CD4-positive, alpha-beta memory T cell (primary cell): Measurements from ENCODE around the gene ERBB4. TPM values are rescaled to one million over a fixed set of nuclear protein-coding genes. Genes with fewer than 3 reads are reported as not detected.

Source experiments
- CTCF ChIA-PET: fragments of 350-600 bp; sonication (Branson Sonifier 250); formaldehyde crosslinking; loops from one replicate; lab custom pipeline; 2021; ENCODE audit warnings: inconsistent platforms; ENCODE audit not compliant: partially characterized antibody; lab: Charles Lee
- POLR2A ChIA-PET: fragments of 350-600 bp; sonication (Branson Sonifier 250); formaldehyde crosslinking; loops from one replicate; lab custom pipeline; 2021; ENCODE audit not compliant: partially characterized antibody; lab: Charles Lee
- DNase-seq, 5 donors: peaks; one replicate each; pipeline versions ENCODE4 v3.0.0 to v3.0.0-alpha.2; 2020 to 2022; ENCODE audit warnings: mixed read lengths in 1 of 5
- H3K27ac ChIP-seq: one replicate; pipeline ENCODE4 v1.7.0; 2013; ENCODE audit warnings: low read depth, low read length
- H3K27me3 ChIP-seq: 2 replicates; pipeline ENCODE4 v1.7.0; 2013; ENCODE audit warnings: mild to moderate bottlenecking, low read length, moderate library complexity; ENCODE audit not compliant: insufficient read depth
- H3K36me3 ChIP-seq: 2 replicates; pipeline ENCODE4 v1.7.0; 2013; ENCODE audit warnings: mild to moderate bottlenecking, low read length, moderate library complexity; ENCODE audit not compliant: insufficient read depth
- H3K4me1 ChIP-seq: 2 replicates; pipeline ENCODE4 v1.7.0; 2013; ENCODE audit warnings: mild to moderate bottlenecking, low read length, moderate library complexity; ENCODE audit not compliant: insufficient read depth
- H3K4me3 ChIP-seq, 2 donors: one replicate each; pipeline ENCODE4 v1.7.0; 2013; ENCODE audit warnings: low read length in 2 of 2, mild to moderate bottlenecking in 1 of 2
- H3K9me3 ChIP-seq, 2 donors: one replicate each; pipeline ENCODE4 v1.7.0; 2013; ENCODE audit warnings: low read length in 2 of 2, control low read depth in 1 of 2; ENCODE audit not compliant: control insufficient read depth in 1 of 2
- H3K27ac Mint-ChIP-seq, 7 donors: one replicate each; pipeline ENCODE4 v1.8.0; 2020 to 2021; ENCODE audit warnings: mixed read lengths in 7 of 7, mild to moderate bottlenecking in 6 of 7, inconsistent platforms in 3 of 7, moderate library complexity in 3 of 7
- H3K27me3 Mint-ChIP-seq, 2 donors: one replicate each; pipeline ENCODE4 v1.8.0; 2020 to 2021; ENCODE audit warnings: mixed read lengths in 2 of 2
- H3K36me3 Mint-ChIP-seq, 2 donors: one replicate each; pipeline ENCODE4 v1.8.0; 2020 to 2021; ENCODE audit warnings: mixed read lengths in 2 of 2, inconsistent platforms in 1 of 2, mild to moderate bottlenecking in 1 of 2
- H3K4me1 Mint-ChIP-seq, 4 donors: one replicate each; pipeline ENCODE4 v1.8.0; 2020 to 2021; ENCODE audit warnings: mixed read lengths in 4 of 4, mild to moderate bottlenecking in 1 of 4
- H3K4me3 Mint-ChIP-seq, 8 donors: one replicate each; pipeline ENCODE4 v1.8.0; 2020 to 2021; ENCODE audit warnings: mixed read lengths in 8 of 8, mild to moderate bottlenecking in 7 of 8, moderate library complexity in 6 of 8, inconsistent platforms in 3 of 8
- H3K9me3 Mint-ChIP-seq, 8 donors: one replicate each; pipeline ENCODE4 v1.8.0; 2020 to 2021; ENCODE audit warnings: mixed read lengths in 8 of 8, mild to moderate bottlenecking in 5 of 8, inconsistent platforms in 3 of 8, moderate library complexity in 1 of 8
- intact Hi-C: fragments of 100-400 bp; cut with micrococcal nuclease; formaldehyde crosslinking; loops from one replicate; pipeline ENCODE4 v1.15.1; 2023
- polyA plus RNA-seq, 2 donors: library from polyadenylated mRNA; unstranded; fragments of 300-500 nt; fragmentation: Illumina TruSeq; gene quantifications; one replicate each; pipeline ENCODE4 v1.2.3, GENCODE V29; 2021
- total RNA-seq, 2 experiments: library from RNA; stranded (reverse); gene quantifications; one replicate each; pipeline ENCODE4 v1.2.3, GENCODE V29; 2021

Gene ERBB4
- total and polyA plus RNA-seq, 4 experiments from 2014 or later: not detected

GRCh38 chr2:212387146-212387545 lies 151.5 kb downstream of the ERBB4 start:
- Mint-ChIP-seq H3K9me3 (peaks cover 0 to 3% (median 0%) of the 10 kb centered on the region in 8 donors), H3K4me1 (no peaks in the 10 kb centered on the region), H3K36me3 (no peaks in the 10 kb centered on the region), H3K4me3 (no peak overlapping the region), H3K27me3 (no peaks in the 10 kb centered on the region), H3K27ac (no peak overlapping the region)
- intact Hi-C loops: no loop called here
- Histone ChIP-seq H3K4me1 (no peaks in the 10 kb centered on the region), H3K27me3 (no peaks in the 10 kb centered on the region), H3K9me3 (no peaks in the 10 kb centered on the region), H3K36me3 (no peaks in the 10 kb centered on the region), H3K4me3 (no peak overlapping the region), H3K27ac (no peak overlapping the region)
- no peak for DNase-seq
- CTCF ChIA-PET: no interaction called here
- POLR2A ChIA-PET: no interaction called here

DNA sequence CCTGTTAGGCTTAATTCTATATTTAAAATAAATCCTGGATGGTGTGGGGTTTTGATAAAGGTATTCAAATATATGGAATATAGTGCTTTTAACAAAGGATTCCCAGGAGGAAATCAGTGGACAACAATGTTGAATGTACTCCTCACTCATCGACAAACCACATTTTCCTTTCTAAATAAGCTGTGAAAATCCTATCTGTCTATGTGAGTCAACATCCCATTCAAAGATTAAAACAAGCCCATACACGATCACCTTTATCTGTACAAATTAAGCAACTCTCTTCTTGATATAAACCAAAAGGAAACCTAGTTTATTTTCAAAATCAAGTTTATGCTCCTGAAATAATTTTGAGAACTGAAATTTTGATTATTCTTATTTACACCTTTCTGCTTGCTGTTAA lies 153.4 kb downstream of the ERBB4 start:
- no peak overlapping the region for H3K27ac Mint-ChIP-seq
- no peaks in the 10 kb centered on the region for H3K4me1 Mint-ChIP-seq
- no peak for DNase-seq
- Histone ChIP-seq H3K4me3 (no peak overlapping the region), H3K36me3 (no peaks in the 10 kb centered on the region), H3K27ac (no peak overlapping the region), H3K27me3 (no peaks in the 10 kb centered on the region), H3K9me3 (no peaks in the 10 kb centered on the region), H3K4me1 (no peaks in the 10 kb centered on the region)
- no peak overlapping the region for H3K4me3 Mint-ChIP-seq
- POLR2A ChIA-PET: no interaction called here
- H3K36me3 Mint-ChIP-seq: no peaks in the 10 kb centered on the region
- H3K9me3 Mint-ChIP-seq: peaks cover 0 to 3% (median 0%) of the 10 kb centered on the region in 8 donors
- H3K27me3 Mint-ChIP-seq: no peaks in the 10 kb centered on the region
- CTCF ChIA-PET: no interaction called here
- intact Hi-C loops: no loop called here

DNA sequence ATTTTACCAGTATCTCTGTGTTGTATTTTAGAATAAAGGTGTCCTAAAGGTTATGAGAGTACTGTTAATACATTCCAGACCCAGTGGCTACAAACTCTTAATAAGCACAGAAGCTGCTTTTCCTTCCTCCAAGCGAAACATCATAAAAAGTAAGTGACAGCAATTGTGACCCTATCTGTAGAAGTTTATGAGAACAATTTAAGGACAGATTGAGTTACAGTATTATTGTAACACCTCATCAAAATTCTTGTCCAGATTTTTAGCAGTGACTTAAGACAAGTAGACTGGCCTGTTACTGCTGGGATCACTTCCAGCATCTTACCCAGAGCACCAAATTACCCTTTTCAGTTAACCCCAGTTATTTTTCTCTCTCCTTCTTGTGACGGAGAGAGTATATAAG lies 154.6 kb downstream of the ERBB4 start:
- ChIA-PET CTCF (no interaction called here), POLR2A (no interaction called here)
- Histone ChIP-seq H3K36me3 (no peaks in the 10 kb centered on the region), H3K27me3 (no peaks in the 10 kb centered on the region), H3K9me3 (no peaks in the 10 kb centered on the region), H3K4me1 (no peaks in the 10 kb centered on the region), H3K27ac (no peak overlapping the region), H3K4me3 (no peak overlapping the region)
- no peak for DNase-seq
- no peaks in the 10 kb centered on the region for H3K27me3 Mint-ChIP-seq
- intact Hi-C loops: no loop called here
- no peaks in the 10 kb centered on the region for H3K36me3 Mint-ChIP-seq
- no peaks in the 10 kb centered on the region for H3K4me1 Mint-ChIP-seq
- H3K4me3 Mint-ChIP-seq: no peak overlapping the region
- peaks cover 0 to 3% (median 0%) of the 10 kb centered on the region in 8 donors for H3K9me3 Mint-ChIP-seq
- H3K27ac Mint-ChIP-seq: no peak overlapping the region

- no peaks in the 10 kb centered on the region for H3K36me3 Mint-ChIP-seq
- ChIA-PET CTCF (no interaction called here), POLR2A (no interaction called here)
- H3K36me3 ChIP-seq: no peaks in the 10 kb centered on the region
- H3K9me3 ChIP-seq: no peaks in the 10 kb centered on the region
- no peaks in the 10 kb centered on the region for H3K27me3 Mint-ChIP-seq
- H3K4me1 ChIP-seq: no peaks in the 10 kb centered on the region
- H3K4me3 Mint-ChIP-seq: no peak overlapping the region
- intact Hi-C loops: no loop called here
- H3K4me3 ChIP-seq: no peak overlapping the region
- H3K27ac Mint-ChIP-seq: no peak overlapping the region
- H3K27ac ChIP-seq: no peak overlapping the region
- DNase-seq: no peak
- no peaks in the 10 kb centered on the region for H3K27me3 ChIP-seq
- peaks cover 0 to 4% (median 0%) of the 10 kb centered on the region in 8 donors for H3K9me3 Mint-ChIP-seq
- no peaks in the 10 kb centered on the region for H3K4me1 Mint-ChIP-seq
These were observed 157.0 kb downstream of the ERBB4 start for GRCh38 chr2:212381428-212382102.

DNA sequence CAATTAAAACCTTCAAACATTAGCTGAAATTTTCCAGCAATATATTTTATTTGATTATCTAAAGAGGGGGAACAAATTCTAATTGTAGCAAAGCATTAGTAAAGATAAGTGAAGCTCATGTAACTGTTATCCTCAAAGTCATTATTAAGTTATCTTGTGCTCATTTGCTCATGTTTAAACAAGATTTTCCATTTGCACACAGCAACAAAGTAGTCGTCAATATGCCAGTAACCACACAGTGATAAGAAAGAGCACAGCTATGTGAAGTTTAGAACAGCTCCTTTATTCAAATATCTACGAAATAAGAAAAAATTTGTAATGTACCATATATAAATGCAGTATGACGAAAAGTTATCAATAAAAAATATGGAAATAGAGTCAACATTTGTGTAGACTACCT lies 159.5 kb downstream of the ERBB4 start:
- no peak overlapping the region for H3K4me3 Mint-ChIP-seq
- H3K4me1 Mint-ChIP-seq: no peaks in the 10 kb centered on the region
- Histone ChIP-seq H3K27ac (no peak overlapping the region), H3K4me3 (no peak overlapping the region), H3K36me3 (no peaks in the 10 kb centered on the region), H3K9me3 (no peaks in the 10 kb centered on the region), H3K27me3 (no peaks in the 10 kb centered on the region), H3K4me1 (no peaks in the 10 kb centered on the region)
- H3K27me3 Mint-ChIP-seq: no peaks in the 10 kb centered on the region
- H3K36me3 Mint-ChIP-seq: no peaks in the 10 kb centered on the region
- DNase-seq: no peak
- ChIA-PET POLR2A (no interaction called here), CTCF (no interaction called here)
- intact Hi-C loops: no loop called here
- H3K27ac Mint-ChIP-seq: no peak overlapping the region
- peaks cover 0 to 4% (median 2%) of the 10 kb centered on the region in 8 donors for H3K9me3 Mint-ChIP-seq

DNA sequence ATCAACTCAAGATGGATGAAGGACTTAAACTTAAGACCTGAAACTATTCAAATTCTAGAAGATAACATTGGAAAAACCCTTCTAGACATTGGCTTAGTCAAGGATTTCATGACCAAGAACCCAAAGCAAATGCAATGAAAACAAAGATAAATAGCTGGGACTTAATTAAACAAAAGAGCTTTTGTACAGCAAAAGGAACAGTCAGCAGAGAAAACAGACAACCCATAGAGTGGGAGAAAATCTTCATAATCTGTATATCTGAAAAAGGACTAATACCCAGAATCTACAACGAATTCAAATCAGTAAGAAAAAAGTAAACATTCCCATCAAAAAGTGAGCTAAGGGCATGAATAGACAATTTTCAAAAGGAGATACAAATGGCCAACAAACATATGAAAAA lies 171.2 kb downstream of the ERBB4 start:
- no peaks in the 10 kb centered on the region for H3K4me1 ChIP-seq
- peaks cover 0 to 6% (median 2%) of the 10 kb centered on the region in 8 donors for H3K9me3 Mint-ChIP-seq
- H3K27ac Mint-ChIP-seq: no peak overlapping the region
- no peaks in the 10 kb centered on the region for H3K36me3 ChIP-seq
- ChIA-PET POLR2A (no interaction called here), CTCF (no interaction called here)
- DNase-seq: no peak
- no peak overlapping the region for H3K27ac ChIP-seq
- H3K9me3 ChIP-seq: no peaks in the 10 kb centered on the region
- H3K36me3 Mint-ChIP-seq: no peaks in the 10 kb centered on the region
- H3K27me3 Mint-ChIP-seq: no peaks in the 10 kb centered on the region
- no peaks in the 10 kb centered on the region for H3K27me3 ChIP-seq
- no peak overlapping the region for H3K4me3 Mint-ChIP-seq
- no peak overlapping the region for H3K4me3 ChIP-seq
- intact Hi-C loops: no loop called here
- H3K4me1 Mint-ChIP-seq: no peaks in the 10 kb centered on the region

- H3K4me3 Mint-ChIP-seq: no peak overlapping the region
- H3K4me1 Mint-ChIP-seq: no peaks in the 10 kb centered on the region
- H3K27ac Mint-ChIP-seq: no peak overlapping the region
- H3K27me3 Mint-ChIP-seq: no peaks in the 10 kb centered on the region
- Histone ChIP-seq H3K4me3 (no peak overlapping the region), H3K4me1 (no peaks in the 10 kb centered on the region), H3K27ac (no peak overlapping the region), H3K9me3 (no peaks in the 10 kb centered on the region), H3K27me3 (no peaks in the 10 kb centered on the region), H3K36me3 (no peaks in the 10 kb centered on the region)
- peaks cover 0 to 5% (median 0%) of the 10 kb centered on the region in 8 donors for H3K9me3 Mint-ChIP-seq
- no peaks in the 10 kb centered on the region for H3K36me3 Mint-ChIP-seq
- ChIA-PET POLR2A (no interaction called here), CTCF (no interaction called here)
- intact Hi-C loops: no loop called here
- DNase-seq: no peak
These were observed 174.3 kb downstream of the ERBB4 start for GRCh38 chr2:212364112-212364985.
